ENCODE results near the gene NISCH.

The NISCH gene

DNA sequence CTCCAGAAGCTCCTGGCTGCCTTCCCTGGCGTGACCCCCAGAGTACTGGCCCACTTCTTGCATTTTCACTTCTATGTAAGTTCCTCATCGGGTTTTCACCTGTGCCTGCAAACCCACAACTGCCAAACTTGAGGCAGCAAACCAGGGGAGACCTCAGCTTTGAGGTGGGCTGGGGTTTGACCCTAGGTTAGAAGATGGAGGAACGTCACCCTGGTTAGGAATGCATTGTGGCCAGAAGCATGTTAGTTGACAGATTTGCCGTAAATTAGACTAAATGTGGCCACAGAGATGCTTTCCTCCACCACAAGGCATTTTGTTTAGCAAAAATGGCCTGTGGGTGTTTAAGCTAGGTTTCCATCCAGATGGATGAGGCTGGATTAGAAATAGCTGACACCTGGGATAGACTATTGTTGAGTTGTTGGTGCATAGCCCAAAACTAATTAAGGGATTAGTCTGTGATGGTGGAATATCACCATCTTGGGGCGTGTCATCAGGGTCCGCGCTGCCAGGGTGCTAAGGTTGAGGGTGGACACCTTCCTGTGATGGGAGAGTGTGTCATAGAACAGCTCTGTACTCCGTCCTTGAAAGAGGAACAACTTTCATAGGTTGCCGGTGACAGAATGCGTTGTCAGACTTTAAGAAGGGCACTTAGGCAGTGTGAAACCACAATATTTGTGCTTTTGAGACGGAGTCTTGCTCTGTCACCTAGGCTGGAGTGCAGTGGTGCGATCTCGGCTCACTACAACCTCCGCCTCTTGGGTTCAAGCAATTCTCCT, 3.6 kb downstream of the NISCH start:
- Histone ChIP-seq H3K4me1 (ENCODE audit: low read length) (peaks cover 18% of the 10 kb centered on the region), H2AFZ (ENCODE audit: low read depth, low read length) (no peak overlapping the region), H3K4me3 (ENCODE audit: low read length) (no peak overlapping the region), H3K36me3 (replicated peaks; ENCODE audit: low read depth, low read length) (peaks cover 29% of the 10 kb centered on the region), H3K27me3 (ENCODE audit: low read depth, low read length) (no peaks in the 10 kb centered on the region), H3K9ac (ENCODE audit: low read length) (no peak overlapping the region), H3K9me3 (ENCODE audit: insufficient read depth, low read length) (no peaks in the 10 kb centered on the region), H3K27ac (ENCODE audit: low read length) (no peak overlapping the region), H4K20me1 (ENCODE audit: insufficient read depth, low read length) (no peaks in the 10 kb centered on the region), H3K4me2 (ENCODE audit: low read length) (no peak overlapping the region), H3K79me2 (ENCODE audit: low read length) (peaks cover 24% of the 10 kb centered on the region)
- no peak for TF ChIP-seq EZH2phosphoT487 (IDR thresholded peaks at IDR 0.05; ENCODE audit: low read depth)
- TF ChIP-seq, protein P1, sequence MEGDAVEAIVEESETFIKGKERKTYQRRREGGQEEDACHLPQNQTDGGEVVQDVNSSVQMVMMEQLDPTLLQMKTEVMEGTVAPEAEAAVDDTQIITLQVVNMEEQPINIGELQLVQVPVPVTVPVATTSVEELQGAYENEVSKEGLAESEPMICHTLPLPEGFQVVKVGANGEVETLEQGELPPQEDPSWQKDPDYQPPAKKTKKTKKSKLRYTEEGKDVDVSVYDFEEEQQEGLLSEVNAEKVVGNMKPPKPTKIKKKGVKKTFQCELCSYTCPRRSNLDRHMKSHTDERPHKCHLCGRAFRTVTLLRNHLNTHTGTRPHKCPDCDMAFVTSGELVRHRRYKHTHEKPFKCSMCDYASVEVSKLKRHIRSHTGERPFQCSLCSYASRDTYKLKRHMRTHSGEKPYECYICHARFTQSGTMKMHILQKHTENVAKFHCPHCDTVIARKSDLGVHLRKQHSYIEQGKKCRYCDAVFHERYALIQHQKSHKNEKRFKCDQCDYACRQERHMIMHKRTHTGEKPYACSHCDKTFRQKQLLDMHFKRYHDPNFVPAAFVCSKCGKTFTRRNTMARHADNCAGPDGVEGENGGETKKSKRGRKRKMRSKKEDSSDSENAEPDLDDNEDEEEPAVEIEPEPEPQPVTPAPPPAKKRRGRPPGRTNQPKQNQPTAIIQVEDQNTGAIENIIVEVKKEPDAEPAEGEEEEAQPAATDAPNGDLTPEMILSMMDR (IDR thresholded peaks at IDR 0.05; ENCODE audit: low read depth, low read length) = no peak

DNA sequence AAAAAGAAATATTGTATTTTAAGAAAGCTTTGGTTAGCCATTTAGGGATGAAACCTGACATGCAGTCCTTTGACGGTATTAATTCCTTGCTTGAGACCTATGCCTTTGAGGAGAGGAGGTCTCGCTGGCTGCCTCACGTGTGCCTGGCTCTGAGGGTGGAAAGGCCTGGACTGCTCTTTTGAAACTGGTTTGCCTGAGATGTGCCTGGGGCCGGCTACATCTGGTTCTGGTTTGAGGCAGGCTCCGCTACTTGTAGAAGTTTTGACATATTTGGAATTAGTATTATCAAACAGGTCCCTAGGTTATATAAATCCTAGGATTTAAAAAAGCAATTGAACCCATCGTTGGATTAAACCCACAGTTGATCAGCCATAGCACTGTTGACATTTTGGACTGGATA, 6.5 kb downstream of the NISCH start:
- no peak overlapping the region for H3K4me2 ChIP-seq (ENCODE audit: low read length)
- peaks cover 6% of the 10 kb centered on the region for H3K79me2 ChIP-seq (ENCODE audit: low read length)
- H3K27ac ChIP-seq (ENCODE audit: low read length) = no peak overlapping the region
- H2AFZ ChIP-seq (ENCODE audit: low read depth, low read length) = no peak overlapping the region
- H3K4me1 ChIP-seq (ENCODE audit: low read length) = 0 out of 2 replicates have a peak, but pooled peaks cover under 1% of the 10 kb centered on the region
- H3K9me3 ChIP-seq (ENCODE audit: insufficient read depth, low read length) = no peaks in the 10 kb centered on the region
- H3K4me3 ChIP-seq (ENCODE audit: low read length) = no peak overlapping the region
- H3K27me3 ChIP-seq (ENCODE audit: low read depth, low read length) = no peaks in the 10 kb centered on the region
- peaks cover 38% of the 10 kb centered on the region for H3K36me3 ChIP-seq (replicated peaks; ENCODE audit: low read depth, low read length)
- H4K20me1 ChIP-seq (ENCODE audit: insufficient read depth, low read length) = 0 out of 2 replicates have a peak, but pooled peaks cover 4% of the 10 kb centered on the region
- TF ChIP-seq EZH2phosphoT487 (IDR thresholded peaks at IDR 0.05; ENCODE audit: low read depth) = no peak
- TF ChIP-seq, protein P1 (IDR thresholded peaks at IDR 0.05; ENCODE audit: low read depth, low read length) = no peak
- no peak overlapping the region for H3K9ac ChIP-seq (ENCODE audit: low read length)

DNA sequence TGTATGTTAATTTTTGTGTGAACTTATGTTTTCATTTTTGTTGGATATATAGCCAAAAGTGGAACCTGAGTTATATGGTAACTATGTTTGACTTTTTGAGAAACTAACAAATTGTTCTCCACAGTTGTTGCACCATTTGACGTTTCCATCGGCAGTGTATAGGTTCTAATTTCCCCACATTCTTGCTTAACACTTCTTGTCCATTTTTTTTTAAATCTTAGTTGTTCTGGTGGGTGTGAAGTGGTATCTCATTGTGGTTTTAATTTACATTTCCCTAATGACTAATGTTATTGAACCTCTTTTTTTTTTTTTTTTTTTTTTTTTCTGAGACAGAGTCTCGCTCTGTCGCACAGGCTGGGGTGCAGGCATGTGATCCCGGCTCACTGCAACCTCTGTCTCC, 8.0 kb downstream of the NISCH start:
- Histone ChIP-seq H3K4me3 (ENCODE audit: low read length) (no peak overlapping the region), H3K79me2 (ENCODE audit: low read length) (no peaks in the 10 kb centered on the region; the same call in 1 of the 2 replicates), H3K9me3 (ENCODE audit: insufficient read depth, low read length) (no peaks in the 10 kb centered on the region), H3K36me3 (replicated peaks; ENCODE audit: low read depth, low read length) (peaks cover 33% of the 10 kb centered on the region), H3K27me3 (ENCODE audit: low read depth, low read length) (no peaks in the 10 kb centered on the region), H2AFZ (ENCODE audit: low read depth, low read length) (no peak overlapping the region), H3K4me1 (ENCODE audit: low read length) (no peaks in the 10 kb centered on the region), H3K27ac (ENCODE audit: low read length) (no peak overlapping the region), H3K9ac (ENCODE audit: low read length) (no peak overlapping the region), H3K4me2 (ENCODE audit: low read length) (no peak overlapping the region), H4K20me1 (ENCODE audit: insufficient read depth, low read length) (0 out of 2 replicates have a peak, but pooled peaks cover 4% of the 10 kb centered on the region)
- TF ChIP-seq EZH2phosphoT487 (IDR thresholded peaks at IDR 0.05; ENCODE audit: low read depth) = no peak
- TF ChIP-seq, protein P1 (IDR thresholded peaks at IDR 0.05; ENCODE audit: low read depth, low read length) = no peak

DNA sequence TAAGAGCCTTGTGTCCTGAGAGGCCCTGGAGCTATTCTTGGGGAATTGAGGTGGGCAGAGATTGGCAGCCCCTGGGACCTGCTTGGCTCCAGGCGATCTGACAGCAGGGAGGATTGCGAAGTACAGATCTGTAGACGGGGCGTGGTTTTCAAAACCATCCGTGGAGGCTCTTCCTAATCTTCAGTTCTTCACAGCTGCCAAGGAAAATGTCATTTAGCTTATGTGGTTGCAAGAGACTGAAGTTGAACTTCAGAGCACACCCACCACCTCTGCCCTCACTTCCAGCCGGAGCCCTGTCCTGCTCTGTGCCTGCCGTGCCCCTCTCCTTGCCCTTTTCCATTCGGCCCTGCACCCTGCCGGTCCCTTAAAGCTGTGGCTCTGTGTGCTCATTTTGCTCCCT, 12.9 kb downstream of the NISCH start:
- no peak overlapping the region for H3K4me2 ChIP-seq (ENCODE audit: low read length)
- no peak for TF ChIP-seq EZH2phosphoT487 (IDR thresholded peaks at IDR 0.05; ENCODE audit: low read depth)
- TF ChIP-seq, protein P1 (IDR thresholded peaks at IDR 0.05; ENCODE audit: low read depth, low read length) = no peak
- H3K27ac ChIP-seq (ENCODE audit: low read length) = no peak overlapping the region

More for the DNA sequence above, 12.9 kb downstream of the NISCH start:
- Histone ChIP-seq H3K9ac (ENCODE audit: low read length) (no peak overlapping the region), H3K79me2 (ENCODE audit: low read length) (no peaks in the 10 kb centered on the region; the same call in 1 of the 2 replicates), H3K9me3 (ENCODE audit: insufficient read depth, low read length) (no peaks in the 10 kb centered on the region), H3K27me3 (ENCODE audit: low read depth, low read length) (no peaks in the 10 kb centered on the region), H4K20me1 (ENCODE audit: insufficient read depth, low read length) (0 out of 2 replicates have a peak, but pooled peaks cover 4% of the 10 kb centered on the region), H3K36me3 (replicated peaks; ENCODE audit: low read depth, low read length) (peaks cover 31% of the 10 kb centered on the region), H3K4me3 (ENCODE audit: low read length) (no peak overlapping the region), H2AFZ (ENCODE audit: low read depth, low read length) (no peak overlapping the region), H3K4me1 (ENCODE audit: low read length) (no peaks in the 10 kb centered on the region)

Data from OCI-LY3 (cell line).